Smooth muscle cell of trachea (primary cell): ENCODE measurements around the gene STAG1. TPM values are rescaled to one million over a fixed set of nuclear protein-coding genes. Genes with fewer than 3 reads are reported as not detected.

ENCODE experiments used
- total RNA-seq: library from RNA; depleted of rRNA; stranded (reverse); fragments of >200 nt; gene quantifications from 2 replicates; pipeline ENCODE4 v1.2.1, GENCODE V29; 2014

Gene STAG1
- total RNA-seq: 38.5 and 54.7 TPM in 2 replicates

GRCh38 chr3:136752172-136752421 is at the start of gene STAG1:
Gene STAG1 (minus strand): TSS chr3:136752378. CDS start chr3:136630898, 121,480 bp downstream.

Other genes starting within 250 kb of the STAG1 start
- 11.4 and 15.3 TPM in 2 replicates for gene SLC35G2, start 66.7 kb upstream of the STAG1 start, total RNA-seq
- 57.5 and 60.5 TPM in 2 replicates for gene NCK1, start 109.8 kb upstream of the STAG1 start, total RNA-seq
- 2.6 and 6.9 TPM in 2 replicates for gene IL20RB, start 205.6 kb upstream of the STAG1 start, total RNA-seq